Smooth muscle cell (in vitro differentiated cells): ENCODE data around the gene ANKRD37. TPM values are rescaled to one million over a fixed set of nuclear protein-coding genes. Genes with fewer than 3 reads are reported as not detected.
A peak's percentile ranks its signal among the peaks of the same experiment; 100 is the strongest.

ENCODE experiments used
- DNase-seq: peaks from one replicate; lab custom pipeline; 2025; ENCODE audit not compliant: unreplicated experiment; lab: John Stamatoyannopoulos, UW
- H2AFZ ChIP-seq: fragments of 200-600 bp; sonication (generic); 2 replicates; pipeline ENCODE4 v1.6.0; 2016; ENCODE audit warnings: antibody characterized with exemption, low read depth, mild to moderate bottlenecking
- H3F3A ChIP-seq: fragments of 200-600 bp; sonication (generic); 2 replicates; pipeline ENCODE4 v1.6.0; 2017; ENCODE audit warnings: antibody characterized with exemption, low read depth
- H3K27ac ChIP-seq: fragments of 200-600 bp; sonication (generic); 2 replicates; pipeline ENCODE4 v1.5.1; 2016; ENCODE audit warnings: low read depth, mild to moderate bottlenecking
- H3K27me3 ChIP-seq: fragments of 200-600 bp; sonication (generic); 2 replicates; pipeline ENCODE4 v1.6.1; 2016; ENCODE audit warnings: low read depth, mild to moderate bottlenecking
- H3K36me3 ChIP-seq: fragments of 200-600 bp; sonication (generic); 2 replicates; pipeline ENCODE4 v1.5.1; 2016; ENCODE audit warnings: low read depth
- H3K4me1 ChIP-seq: fragments of 200-600 bp; sonication (generic); 2 replicates; pipeline ENCODE4 v1.5.1; 2016; ENCODE audit warnings: low read depth
- H3K4me2 ChIP-seq: fragments of 200-600 bp; sonication (generic); 2 replicates; pipeline ENCODE4 v1.6.0; 2016; ENCODE audit warnings: mild to moderate bottlenecking
- H3K4me3 ChIP-seq: fragments of 200-600 bp; sonication (generic); 2 replicates; pipeline ENCODE4 v1.5.1; 2016; ENCODE audit warnings: mild to moderate bottlenecking
- H3K79me2 ChIP-seq: fragments of 200-600 bp; sonication (generic); 2 replicates; pipeline ENCODE4 v1.6.0; 2016; ENCODE audit warnings: low read depth, mild to moderate bottlenecking
- H3K9ac ChIP-seq: fragments of 200-600 bp; sonication (generic); 2 replicates; pipeline ENCODE4 v1.6.0; 2016; ENCODE audit warnings: low read depth
- H3K9me3 ChIP-seq: fragments of 200-600 bp; sonication (generic); replicated peaks from 2 replicates; pipeline ENCODE4 v1.5.1; 2016; ENCODE audit warnings: low read depth
- H4K20me1 ChIP-seq: fragments of 200-600 bp; sonication (generic); 2 replicates; pipeline ENCODE4 v1.6.0; 2016; ENCODE audit warnings: low read depth
- CTCF ChIP-seq: fragments of 200-600 bp; sonication (generic); IDR thresholded peaks from 2 replicates; pipeline ENCODE4 v1.5.1; 2017; ENCODE audit warnings: borderline replicate concordance, mild to moderate bottlenecking, antibody characterized with exemption; ENCODE audit not compliant: insufficient read depth, poor library complexity, severe bottlenecking
- WGBS: methylation state at CpG from one replicate; pipeline ENCODE4 v1.1.7; 2016; ENCODE audit warnings: low lambda C conversion rate; 5-methylcytosine and 5-hydroxymethylcytosine counted together
- polyA plus RNA-seq: library from polyadenylated mRNA; unstranded; fragments of >200 nt; fragmentation: Nextera tagmentation; extraction: Ambion mirVana; gene quantifications from 2 replicates; pipeline ENCODE4 v1.2.1, GENCODE V29; 2016
- total RNA-seq: library from RNA; depleted of rRNA; stranded (reverse); fragments of >200 nt; gene quantifications from 2 replicates; pipeline ENCODE4 v1.2.3, GENCODE V29; 2014

Gene ANKRD37
- total and polyA plus RNA-seq, 2 experiments from 2014 or later, result 10.4 to 15.5 TPM

DNA sequence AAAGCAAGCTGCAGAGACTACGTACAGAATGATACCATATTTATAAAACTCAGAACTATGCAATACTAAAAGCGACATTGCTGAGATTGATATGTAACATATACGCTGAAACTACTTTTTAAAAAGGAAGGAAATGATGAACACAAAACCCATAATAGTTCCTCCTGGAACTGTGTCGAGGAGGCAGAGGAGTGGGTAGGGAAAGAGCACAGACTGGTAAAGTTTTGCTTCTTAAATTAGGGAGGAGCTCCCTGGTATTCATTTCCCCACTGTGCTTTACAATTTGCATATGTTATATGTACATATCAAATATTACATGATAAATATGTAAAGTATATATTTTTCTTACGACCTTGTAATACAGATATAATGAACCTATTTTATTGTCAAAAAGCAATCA is 15.2 kb downstream of the ANKRD37 start:
- WGBS, result 95% methylated on average over 5 of the region's 5 CpGs
- TF ChIP-seq CTCF, result no peak
- Histone ChIP-seq H3K36me3 (peaks cover 35% of the 10 kb centered on the region), H3K9me3 (peaks cover 6% of the 10 kb centered on the region), H3F3A (no peaks in the 10 kb centered on the region), H3K4me2 (no peak overlapping the region), H3K9ac (no peak overlapping the region), H3K27ac (no peak overlapping the region), H3K4me1 (no peaks in the 10 kb centered on the region), H3K27me3 (no peaks in the 10 kb centered on the region), H2AFZ (no peak overlapping the region), H3K79me2 (no peaks in the 10 kb centered on the region), H3K4me3 (no peak overlapping the region), H4K20me1 (no peaks in the 10 kb centered on the region)
- no peak for DNase-seq

DNA sequence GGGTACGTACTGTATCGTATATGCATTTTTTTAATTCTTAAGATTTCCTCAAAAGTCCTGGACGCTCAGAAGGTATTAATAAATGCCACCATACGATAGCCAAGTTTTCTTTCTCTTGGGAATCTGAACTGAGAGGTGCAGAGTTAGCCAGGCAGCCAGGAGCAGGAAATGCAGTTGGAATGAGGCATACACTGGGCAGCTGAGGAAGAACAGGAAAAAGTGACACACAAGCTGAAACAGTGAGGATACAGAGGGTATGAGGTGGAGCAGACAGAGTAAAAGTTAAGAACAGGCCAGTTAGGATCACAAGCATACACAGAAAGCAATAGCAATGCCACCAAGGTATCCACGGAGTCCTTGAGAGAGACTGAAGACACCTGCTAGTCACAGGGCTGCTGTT is 15.8 kb downstream of the ANKRD37 start:
- H3K36me3 ChIP-seq, result peaks cover 37% of the 10 kb centered on the region
- no peak overlapping the region for H3K9ac ChIP-seq
- no peaks in the 10 kb centered on the region for H3K4me1 ChIP-seq
- peaks cover 6% of the 10 kb centered on the region for H3K9me3 ChIP-seq
- H3K4me3 ChIP-seq, result no peak overlapping the region
- no peak overlapping the region for H3K27ac ChIP-seq
- no peak overlapping the region for H3K4me2 ChIP-seq
- no peaks in the 10 kb centered on the region for H3K27me3 ChIP-seq
- no peak for DNase-seq
- no peaks in the 10 kb centered on the region for H4K20me1 ChIP-seq
- no peaks in the 10 kb centered on the region for H3K79me2 ChIP-seq
- H2AFZ ChIP-seq, result no peak overlapping the region
- TF ChIP-seq CTCF, result no peak
- WGBS, result 96% methylated on average over 5 of the region's 5 CpGs
- H3F3A ChIP-seq, result no peaks in the 10 kb centered on the region

- H3F3A ChIP-seq, result no peaks in the 10 kb centered on the region
- no peak overlapping the region for H3K9ac ChIP-seq
- peaks cover 24% of the 10 kb centered on the region for H3K36me3 ChIP-seq
- H3K4me2 ChIP-seq, result no peak overlapping the region
- H3K27me3 ChIP-seq, result no peaks in the 10 kb centered on the region
- no peak overlapping the region for H3K4me3 ChIP-seq
- no peak overlapping the region for H2AFZ ChIP-seq
- H3K79me2 ChIP-seq, result peaks cover 18% of the 10 kb centered on the region
- TF ChIP-seq CTCF, result no peak
- no peak for DNase-seq
- peaks cover 2% of the 10 kb centered on the region for H3K4me1 ChIP-seq
- no peak overlapping the region for H3K27ac ChIP-seq
- peaks cover 11% of the 10 kb centered on the region for H4K20me1 ChIP-seq
- no peaks in the 10 kb centered on the region for H3K9me3 ChIP-seq
Measured at GRCh38 chr4:185416955-185417354, 20.3 kb downstream of the ANKRD37 start.

DNA sequence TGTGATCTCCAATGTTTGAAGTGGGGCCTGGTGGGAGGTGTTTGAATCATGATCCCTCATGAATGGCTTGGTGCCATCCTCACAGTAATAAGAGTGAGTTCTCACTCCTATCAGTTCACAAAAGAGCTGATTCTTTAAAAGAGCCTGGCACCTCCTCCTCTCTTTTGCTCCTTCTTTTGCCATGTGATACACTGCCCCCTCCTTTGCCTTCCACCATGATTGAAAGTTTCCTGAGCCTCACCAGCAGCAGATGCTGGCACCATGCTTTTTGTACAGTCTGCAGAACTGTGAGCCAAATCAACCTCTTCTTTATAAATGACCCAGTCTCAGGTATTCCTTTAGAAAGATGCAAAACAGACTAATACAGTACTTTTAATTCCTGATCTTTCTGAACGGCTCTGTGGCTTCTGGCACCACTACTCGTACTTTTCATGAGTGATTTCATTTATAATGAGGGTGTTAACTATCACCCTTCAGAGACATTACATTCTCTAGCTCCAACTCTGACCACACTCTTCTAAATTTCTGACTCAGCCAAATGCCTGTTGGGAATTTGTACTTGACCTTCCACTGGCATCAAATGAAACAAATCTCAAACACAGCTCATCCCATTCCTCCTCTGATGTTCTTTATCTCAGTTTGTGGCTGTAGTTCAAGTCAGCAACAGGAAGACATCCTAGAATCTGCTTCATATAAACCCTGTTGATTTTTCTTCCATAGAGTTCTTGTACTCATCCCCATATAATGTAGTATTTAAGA is 24.9 kb downstream of the ANKRD37 start:
- H3K4me3 ChIP-seq, result no peak overlapping the region
- H3K36me3 ChIP-seq, result peaks cover 5% of the 10 kb centered on the region
- H3K27me3 ChIP-seq, result no peaks in the 10 kb centered on the region
- peaks cover 46% of the 10 kb centered on the region for H3K79me2 ChIP-seq
- no peak for DNase-seq
- H3F3A ChIP-seq, result no peaks in the 10 kb centered on the region
- H3K4me1 ChIP-seq, result peaks cover 20% of the 10 kb centered on the region
- no peak for TF ChIP-seq CTCF
- peak overlapping the region; percentile 71 for H3K4me2 ChIP-seq
- H3K27ac ChIP-seq, result peak overlapping the region; percentile 54
- H3K9ac ChIP-seq, result no peak overlapping the region
- peaks cover 14% of the 10 kb centered on the region for H4K20me1 ChIP-seq
- no peak overlapping the region for H2AFZ ChIP-seq
- 23% methylated on average over 2 of the region's 2 CpGs for WGBS
- H3K9me3 ChIP-seq, result no peaks in the 10 kb centered on the region
